Measurements from ENCODE around the gene PIK3C2B. TPM values are rescaled to one million over a fixed set of nuclear protein-coding genes. Genes with fewer than 3 reads are reported as not detected.

Gene PIK3C2B
- total and polyA plus RNA-seq, 9 donors, result 5.6 to 26.0 (median 11.0) TPM

GRCh38 chr1:204478172-204478899, 16.3 kb downstream of the PIK3C2B start:
- TF ChIP-seq EP300 (IDR thresholded peaks at IDR 0.05) (no peak), CTCF (IDR thresholded peaks at IDR 0.05) (no peak), POLR2A (IDR thresholded peaks at IDR 0.05) (no peak)
- peaks cover 2% of the 10 kb centered on the region for H3K4me1 ChIP-seq (ENCODE audit: insufficient read depth)
- DNase-seq, result no peak
- H3K27me3 ChIP-seq, result no peaks in the 10 kb centered on the region
- H3K36me3 ChIP-seq, result no peaks in the 10 kb centered on the region
- H3K27ac ChIP-seq, result no peak overlapping the region
- WGBS, 3 donors, result 37 to 55% (median 44%) methylated on average over 7 of the region's 7 CpGs
- no peak overlapping the region for H3K4me3 ChIP-seq
- no peaks in the 10 kb centered on the region for H3K9me3 ChIP-seq
- intact Hi-C loops (cut with DNase I), result no loop called here

- Histone ChIP-seq H3K27me3 (no peaks in the 10 kb centered on the region), H3K9me3 (no peaks in the 10 kb centered on the region), H3K36me3 (no peaks in the 10 kb centered on the region), H3K4me3 (no peak overlapping the region), H3K4me1 (ENCODE audit: insufficient read depth) (peaks cover 1% of the 10 kb centered on the region), H3K27ac (no peak overlapping the region)
- TF ChIP-seq CTCF (IDR thresholded peaks at IDR 0.05) (no peak), POLR2A (IDR thresholded peaks at IDR 0.05) (no peak), EP300 (IDR thresholded peaks at IDR 0.05) (no peak)
- 53 to 71% (median 71%) methylated on average over 5 of the region's 5 CpGs for WGBS, 3 donors
- DNase-seq, result no peak
- intact Hi-C loops (cut with DNase I), result no loop called here
These were observed 17.4 kb downstream of the PIK3C2B start for GRCh38 chr1:204477036-204477740.

GRCh38 chr1:204476563-204476962, 18.0 kb downstream of the PIK3C2B start:
- TF ChIP-seq POLR2A (IDR thresholded peaks at IDR 0.05) (no peak), CTCF (IDR thresholded peaks at IDR 0.05) (no peak), EP300 (IDR thresholded peaks at IDR 0.05) (no peak)
- Histone ChIP-seq H3K27me3 (no peaks in the 10 kb centered on the region), H3K36me3 (no peaks in the 10 kb centered on the region), H3K4me1 (ENCODE audit: insufficient read depth) (no peaks in the 10 kb centered on the region), H3K9me3 (no peaks in the 10 kb centered on the region), H3K27ac (no peak overlapping the region), H3K4me3 (no peak overlapping the region)
- DNase-seq, result no peak
- WGBS, 3 donors, result 79 to 82% (median 80%) methylated on average over 5 of the region's 5 CpGs
- intact Hi-C loops (cut with DNase I), result no loop called here

- H3K4me1 ChIP-seq (ENCODE audit: insufficient read depth), result no peaks in the 10 kb centered on the region
- no peaks in the 10 kb centered on the region for H3K36me3 ChIP-seq
- TF ChIP-seq CTCF (IDR thresholded peaks at IDR 0.05) (no peak), POLR2A (IDR thresholded peaks at IDR 0.05) (no peak), EP300 (IDR thresholded peaks at IDR 0.05) (no peak)
- WGBS, 3 donors, result 35 to 52% (median 37%) methylated on average over 9 of the region's 9 CpGs
- no peak overlapping the region for H3K4me3 ChIP-seq
- H3K27me3 ChIP-seq, result no peaks in the 10 kb centered on the region
- intact Hi-C loops (cut with DNase I), result no loop called here
- H3K27ac ChIP-seq, result no peak overlapping the region
- DNase-seq, result no peak
- no peaks in the 10 kb centered on the region for H3K9me3 ChIP-seq
These were observed 18.8 kb downstream of the PIK3C2B start for GRCh38 chr1:204475656-204476432.

Measured in ovary (tissue), 9 donors.